ENCODE results near the gene KIF24.

Gene KIF24

DNA sequence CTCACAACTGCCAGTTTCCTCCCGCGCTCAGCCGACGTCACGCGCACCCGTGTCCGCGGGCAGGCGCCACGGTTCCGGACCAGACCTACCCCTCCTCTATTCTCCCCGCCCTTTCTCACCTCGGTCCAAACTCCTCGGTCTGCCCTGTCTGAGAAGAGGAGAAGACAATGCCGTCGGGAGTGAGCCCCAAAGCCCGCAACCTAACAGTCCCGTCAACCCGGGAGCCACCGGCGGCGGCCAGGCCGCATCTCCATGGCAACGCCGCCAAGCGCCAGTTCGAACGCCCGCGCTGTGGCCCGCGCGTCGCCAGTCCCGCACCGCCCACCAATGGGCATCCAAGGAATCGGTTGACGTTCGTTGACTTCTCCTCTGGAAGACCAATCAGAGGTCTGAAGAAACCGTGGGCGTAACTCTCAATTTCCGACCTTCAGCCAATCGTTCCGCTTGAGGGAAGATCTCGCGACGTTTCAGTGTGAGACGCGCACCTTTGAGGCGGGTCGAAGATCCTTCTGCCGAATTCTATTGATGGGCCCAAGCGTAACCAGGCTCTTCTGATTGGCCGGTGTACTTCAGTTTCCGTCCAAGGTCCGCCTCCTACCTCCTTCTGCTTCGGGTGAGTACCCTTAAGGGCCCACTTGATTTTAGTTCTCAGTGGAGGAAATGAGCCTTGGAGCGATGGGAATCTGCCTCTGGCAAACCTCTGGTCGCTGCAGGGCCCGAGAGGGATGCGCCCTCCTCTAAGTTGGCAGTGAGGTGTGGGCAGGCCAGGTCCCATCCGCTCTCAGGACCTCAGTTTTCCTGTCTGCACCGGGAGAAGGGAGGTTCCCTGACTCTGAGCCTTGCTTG lies at the start of gene KIF24, which contains the start of gene NUDT2 (continued):
- TF ChIP-seq, protein P1, sequence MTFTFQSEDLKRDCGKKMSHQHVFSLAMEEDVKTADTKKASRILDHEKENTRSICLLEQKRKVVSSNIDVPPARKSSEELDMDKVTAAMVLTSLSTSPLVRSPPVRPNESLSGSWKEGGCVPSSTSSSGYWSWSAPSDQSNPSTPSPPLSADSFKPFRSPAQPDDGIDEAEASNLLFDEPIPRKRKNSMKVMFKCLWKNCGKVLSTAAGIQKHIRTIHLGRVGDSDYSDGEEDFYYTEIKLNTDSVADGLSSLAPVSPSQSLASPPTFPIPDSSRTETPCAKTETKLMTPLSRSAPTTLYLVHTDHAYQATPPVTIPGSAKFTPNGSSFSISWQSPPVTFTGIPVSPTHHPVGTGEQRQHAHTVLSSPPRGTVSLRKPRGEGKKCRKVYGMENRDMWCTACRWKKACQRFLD (tag by site-specific recombination; IDR thresholded peaks at IDR 0.05): peak; percentile 90
- TF ChIP-seq ZBTB48 (tag by site-specific recombination; IDR thresholded peaks at IDR 0.05) (peak; percentile 85), ZNF548 (tag by site-specific recombination; IDR thresholded peaks at IDR 0.05) (no peak), ZNF768 (tag by site-specific recombination; IDR thresholded peaks at IDR 0.05) (no peak), SCRT1 (tag by site-specific recombination; IDR thresholded peaks at IDR 0.05; ENCODE audit: borderline replicate concordance) (no peak), ZNF341 (tag by site-specific recombination; IDR thresholded peaks at IDR 0.05; ENCODE audit: low read depth) (no peak), ZNF223 (tag by site-specific recombination; IDR thresholded peaks at IDR 0.05) (no peak), ZNF776 (tag by site-specific recombination; IDR thresholded peaks at IDR 0.05; ENCODE audit: borderline replicate concordance) (no peak), ZNF654 (tag by site-specific recombination; IDR thresholded peaks at IDR 0.05; ENCODE audit: low read depth) (no peak), ZNF366 (tag by site-specific recombination; conservative IDR thresholded peaks at IDR 0.05) (no peak), ZNF157 (tag by site-specific recombination; IDR thresholded peaks at IDR 0.05) (no peak), TCF7L2 (IDR thresholded peaks at IDR 0.05; ENCODE audit: borderline replicate concordance, low read depth, low read length) (no peak), ZNF571 (tag by site-specific recombination; IDR thresholded peaks at IDR 0.05) (no peak), GLIS1 (tag by site-specific recombination; IDR thresholded peaks at IDR 0.05) (peak; percentile 19; the same call in 1 of the 2 replicates), KLF8 (tag by site-specific recombination; IDR thresholded peaks at IDR 0.05) (no peak; the same call in 1 of the 2 replicates), OVOL3 (tag by site-specific recombination; IDR thresholded peaks at IDR 0.05) (0 out of 2 replicates have a peak, but pooled peaks have one; percentile 48), ZNF248 (tag by site-specific recombination; IDR thresholded peaks at IDR 0.05) (no peak), ZNF2 (tag by site-specific recombination; IDR thresholded peaks at IDR 0.05) (peak; percentile 81), ZNF626 (tag by site-specific recombination; IDR thresholded peaks at IDR 0.05) (no peak), ZNF549 (tag by site-specific recombination; IDR thresholded peaks at IDR 0.05) (no peak), PBX3 (CRISPR knock-in tag; IDR thresholded peaks at IDR 0.05) (no peak), ZBTB21 (tag by site-specific recombination; IDR thresholded peaks at IDR 0.05) (peak; percentile 65; the same call in 1 of the 2 replicates), EGR2 (tag by site-specific recombination; IDR thresholded peaks at IDR 0.05; ENCODE audit: low read depth) (peak; percentile 70), ZNF624 (tag by site-specific recombination; IDR thresholded peaks at IDR 0.05) (no peak), ZBTB20 (tag by site-specific recombination; IDR thresholded peaks at IDR 0.05) (peak; percentile 58; the same call in 1 of the 2 replicates), ZNF521 (tag by site-specific recombination; IDR thresholded peaks at IDR 0.05) (no peak), ZNF629 (tag by site-specific recombination; IDR thresholded peaks at IDR 0.05) (peak; percentile 89), ZNF335 (tag by site-specific recombination; conservative IDR thresholded peaks at IDR 0.05) (peak; percentile 25; the same call in 1 of the 2 replicates)
- TF ChIP-seq, protein P2, sequence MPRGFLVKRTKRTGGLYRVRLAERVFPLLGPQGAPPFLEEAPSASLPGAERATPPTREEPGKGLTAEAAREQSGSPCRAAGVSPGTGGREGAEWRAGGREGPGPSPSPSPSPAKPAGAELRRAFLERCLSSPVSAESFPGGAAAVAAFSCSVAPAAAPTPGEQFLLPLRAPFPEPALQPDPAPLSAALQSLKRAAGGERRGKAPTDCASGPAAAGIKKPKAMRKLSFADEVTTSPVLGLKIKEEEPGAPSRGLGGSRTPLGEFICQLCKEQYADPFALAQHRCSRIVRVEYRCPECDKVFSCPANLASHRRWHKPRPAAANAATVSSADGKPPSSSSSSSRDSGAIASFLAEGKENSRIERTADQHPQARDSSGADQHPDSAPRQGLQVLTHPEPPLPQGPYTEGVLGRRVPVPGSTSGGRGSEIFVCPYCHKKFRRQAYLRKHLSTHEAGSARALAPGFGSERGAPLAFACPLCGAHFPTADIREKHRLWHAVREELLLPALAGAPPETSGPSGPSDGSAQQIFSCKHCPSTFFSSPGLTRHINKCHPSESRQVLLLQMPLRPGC (tag by site-specific recombination; IDR thresholded peaks at IDR 0.05): peak; percentile 81; the same call in 1 of the 2 replicates
- TF ChIP-seq, protein P3, sequence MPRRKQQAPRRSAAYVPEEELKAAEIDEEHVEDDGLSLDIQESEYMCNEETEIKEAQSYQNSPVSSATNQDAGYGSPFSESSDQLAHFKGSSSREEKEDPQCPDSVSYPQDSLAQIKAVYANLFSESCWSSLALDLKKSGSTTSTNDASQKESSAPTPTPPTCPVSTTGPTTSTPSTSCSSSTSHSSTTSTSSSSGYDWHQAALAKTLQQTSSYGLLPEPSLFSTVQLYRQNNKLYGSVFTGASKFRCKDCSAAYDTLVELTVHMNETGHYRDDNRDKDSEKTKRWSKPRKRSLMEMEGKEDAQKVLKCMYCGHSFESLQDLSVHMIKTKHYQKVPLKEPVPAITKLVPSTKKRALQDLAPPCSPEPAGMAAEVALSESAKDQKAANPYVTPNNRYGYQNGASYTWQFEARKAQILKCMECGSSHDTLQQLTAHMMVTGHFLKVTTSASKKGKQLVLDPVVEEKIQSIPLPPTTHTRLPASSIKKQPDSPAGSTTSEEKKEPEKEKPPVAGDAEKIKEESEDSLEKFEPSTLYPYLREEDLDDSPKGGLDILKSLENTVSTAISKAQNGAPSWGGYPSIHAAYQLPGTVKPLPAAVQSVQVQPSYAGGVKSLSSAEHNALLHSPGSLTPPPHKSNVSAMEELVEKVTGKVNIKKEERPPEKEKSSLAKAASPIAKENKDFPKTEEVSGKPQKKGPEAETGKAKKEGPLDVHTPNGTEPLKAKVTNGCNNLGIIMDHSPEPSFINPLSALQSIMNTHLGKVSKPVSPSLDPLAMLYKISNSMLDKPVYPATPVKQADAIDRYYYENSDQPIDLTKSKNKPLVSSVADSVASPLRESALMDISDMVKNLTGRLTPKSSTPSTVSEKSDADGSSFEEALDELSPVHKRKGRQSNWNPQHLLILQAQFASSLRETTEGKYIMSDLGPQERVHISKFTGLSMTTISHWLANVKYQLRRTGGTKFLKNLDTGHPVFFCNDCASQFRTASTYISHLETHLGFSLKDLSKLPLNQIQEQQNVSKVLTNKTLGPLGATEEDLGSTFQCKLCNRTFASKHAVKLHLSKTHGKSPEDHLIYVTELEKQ (tag by site-specific recombination; IDR thresholded peaks at IDR 0.05; ENCODE audit: borderline replicate concordance): no peak
- TF ChIP-seq, protein P4, sequence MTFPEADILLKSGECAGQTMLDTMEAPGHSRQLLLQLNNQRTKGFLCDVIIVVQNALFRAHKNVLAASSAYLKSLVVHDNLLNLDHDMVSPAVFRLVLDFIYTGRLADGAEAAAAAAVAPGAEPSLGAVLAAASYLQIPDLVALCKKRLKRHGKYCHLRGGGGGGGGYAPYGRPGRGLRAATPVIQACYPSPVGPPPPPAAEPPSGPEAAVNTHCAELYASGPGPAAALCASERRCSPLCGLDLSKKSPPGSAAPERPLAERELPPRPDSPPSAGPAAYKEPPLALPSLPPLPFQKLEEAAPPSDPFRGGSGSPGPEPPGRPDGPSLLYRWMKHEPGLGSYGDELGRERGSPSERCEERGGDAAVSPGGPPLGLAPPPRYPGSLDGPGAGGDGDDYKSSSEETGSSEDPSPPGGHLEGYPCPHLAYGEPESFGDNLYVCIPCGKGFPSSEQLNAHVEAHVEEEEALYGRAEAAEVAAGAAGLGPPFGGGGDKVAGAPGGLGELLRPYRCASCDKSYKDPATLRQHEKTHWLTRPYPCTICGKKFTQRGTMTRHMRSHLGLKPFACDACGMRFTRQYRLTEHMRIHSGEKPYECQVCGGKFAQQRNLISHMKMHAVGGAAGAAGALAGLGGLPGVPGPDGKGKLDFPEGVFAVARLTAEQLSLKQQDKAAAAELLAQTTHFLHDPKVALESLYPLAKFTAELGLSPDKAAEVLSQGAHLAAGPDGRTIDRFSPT (tag by site-specific recombination; IDR thresholded peaks at IDR 0.05): peak; percentile 25; the same call in 1 of the 2 replicates
